ENCODE results near the gene ZFAND5.

ZFAND5 gene

DNA sequence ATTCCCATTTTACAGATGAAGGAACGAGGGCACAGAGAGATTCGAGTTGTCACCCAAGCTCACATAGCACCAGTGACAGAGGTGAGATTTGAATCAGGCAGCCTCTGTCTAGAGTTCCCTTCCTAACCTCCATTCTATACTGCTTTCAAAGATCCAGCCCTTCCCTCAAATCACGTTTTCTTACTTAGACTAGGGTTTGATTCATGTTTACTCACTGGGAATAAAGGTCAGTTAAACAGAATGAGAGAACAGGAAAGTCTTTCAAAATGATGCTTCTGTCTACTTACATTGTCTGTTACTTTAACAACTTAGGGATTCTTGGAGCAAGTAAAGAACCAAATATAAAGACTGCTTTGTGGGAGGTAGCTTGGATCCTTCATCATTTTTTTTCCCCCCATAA is 40.0 kb downstream of the ZFAND5 start:
- DNase-seq (ENCODE audit: low read depth in 2 of 2) = no peak

DNA sequence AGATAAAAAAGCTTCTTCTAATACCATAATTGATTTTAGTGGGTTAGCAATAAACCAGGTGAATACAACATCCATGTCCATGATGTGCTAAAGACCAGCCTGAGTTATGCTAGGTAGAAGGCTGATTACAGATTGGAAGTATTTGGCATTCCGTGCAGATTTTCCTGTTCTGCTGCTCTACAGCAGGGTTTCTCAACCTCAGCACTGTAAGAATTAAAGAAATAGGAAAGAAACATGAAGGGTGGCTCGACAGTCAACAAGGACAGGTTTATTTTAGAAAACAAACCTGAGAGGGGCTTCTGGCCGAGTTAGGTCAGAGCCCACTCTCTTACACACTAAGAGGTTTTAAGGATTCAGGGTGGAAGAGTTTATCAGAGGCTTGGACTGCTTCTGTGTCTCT is 42.3 kb downstream of the ZFAND5 start:
- no peak for DNase-seq (ENCODE audit: low read depth in 2 of 2)

- no peak for DNase-seq (ENCODE audit: low read depth in 2 of 2)
Observed at GRCh38 chr9:72322259-72322658, 42.7 kb downstream of the ZFAND5 start.

GRCh38 chr9:72315510-72316311 is 49.3 kb downstream of the ZFAND5 start:
- DNase-seq (ENCODE audit: low read depth in 2 of 2) = no peak

DNA sequence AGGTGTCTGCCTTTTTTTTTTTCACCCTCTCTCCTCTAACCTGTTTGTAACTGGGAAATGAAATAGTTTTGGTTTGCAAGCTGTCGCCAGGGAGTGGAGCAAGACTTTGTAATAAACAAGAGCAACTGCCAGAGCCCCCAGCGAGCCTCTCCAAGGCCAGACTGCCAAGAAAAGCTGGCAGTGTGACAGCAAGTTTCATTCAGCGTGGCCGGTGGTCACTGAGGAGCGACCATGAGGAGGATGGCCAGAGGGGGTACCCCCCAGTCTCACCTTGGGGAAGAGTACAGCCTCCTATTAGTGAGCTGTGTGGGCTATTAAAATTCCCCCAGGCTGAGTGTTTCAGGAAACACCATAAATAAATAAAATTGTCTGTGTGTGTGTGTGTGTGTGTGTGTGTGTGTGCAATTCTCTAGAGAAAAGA is 49.9 kb downstream of the ZFAND5 start:
- no peak for DNase-seq (ENCODE audit: low read depth in 2 of 2)

DNA sequence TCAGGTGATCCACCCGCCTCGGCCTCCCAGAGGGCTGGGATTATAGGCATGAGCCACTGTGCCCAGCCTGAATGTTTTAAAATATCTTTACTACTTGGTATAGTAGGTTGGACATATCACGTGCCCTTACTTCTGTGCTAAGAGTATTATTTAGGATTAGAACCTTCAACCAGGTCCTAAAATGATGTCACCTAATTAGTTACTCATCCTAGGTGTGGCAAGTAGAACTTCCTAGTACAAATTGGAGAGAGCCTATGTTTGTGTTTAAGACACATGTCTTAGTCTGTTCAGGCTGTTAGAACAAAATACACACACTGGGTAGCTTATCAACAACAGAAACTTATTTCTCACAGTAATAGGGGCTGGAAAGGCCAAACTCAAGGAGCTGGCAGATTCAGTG is 51.5 kb downstream of the ZFAND5 start:
- DNase-seq (ENCODE audit: low read depth in 2 of 2) = no peak

DNA sequence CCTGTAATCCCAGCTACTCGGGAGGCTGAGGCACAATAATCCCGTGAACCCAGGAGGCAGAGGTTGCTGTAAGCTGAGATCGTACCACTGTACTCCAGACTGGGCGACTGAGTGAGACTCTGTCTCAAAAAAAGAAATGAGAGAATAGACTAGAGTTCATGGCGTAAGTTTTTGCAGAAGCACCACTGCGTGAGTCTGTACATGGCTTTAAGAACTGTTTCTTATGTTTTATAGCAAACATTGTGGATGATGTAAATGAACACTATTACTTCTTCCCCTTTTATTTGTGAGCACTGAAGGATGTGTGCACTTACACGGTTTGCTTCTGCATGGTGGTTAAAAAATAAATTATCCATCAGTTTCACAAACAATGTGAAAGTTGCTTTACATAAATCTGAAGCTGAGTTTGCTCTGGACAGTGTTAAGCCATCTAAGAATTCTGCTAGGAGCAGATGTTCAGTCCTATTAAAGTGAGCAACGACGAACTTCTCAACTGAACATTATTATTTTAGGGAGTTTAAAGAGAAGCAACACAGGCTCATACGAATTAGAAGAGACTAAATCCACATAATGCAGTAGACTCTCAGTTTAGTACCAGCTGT is 52.5 kb downstream of the ZFAND5 start:
- no peak for DNase-seq (ENCODE audit: low read depth in 2 of 2)

DNA sequence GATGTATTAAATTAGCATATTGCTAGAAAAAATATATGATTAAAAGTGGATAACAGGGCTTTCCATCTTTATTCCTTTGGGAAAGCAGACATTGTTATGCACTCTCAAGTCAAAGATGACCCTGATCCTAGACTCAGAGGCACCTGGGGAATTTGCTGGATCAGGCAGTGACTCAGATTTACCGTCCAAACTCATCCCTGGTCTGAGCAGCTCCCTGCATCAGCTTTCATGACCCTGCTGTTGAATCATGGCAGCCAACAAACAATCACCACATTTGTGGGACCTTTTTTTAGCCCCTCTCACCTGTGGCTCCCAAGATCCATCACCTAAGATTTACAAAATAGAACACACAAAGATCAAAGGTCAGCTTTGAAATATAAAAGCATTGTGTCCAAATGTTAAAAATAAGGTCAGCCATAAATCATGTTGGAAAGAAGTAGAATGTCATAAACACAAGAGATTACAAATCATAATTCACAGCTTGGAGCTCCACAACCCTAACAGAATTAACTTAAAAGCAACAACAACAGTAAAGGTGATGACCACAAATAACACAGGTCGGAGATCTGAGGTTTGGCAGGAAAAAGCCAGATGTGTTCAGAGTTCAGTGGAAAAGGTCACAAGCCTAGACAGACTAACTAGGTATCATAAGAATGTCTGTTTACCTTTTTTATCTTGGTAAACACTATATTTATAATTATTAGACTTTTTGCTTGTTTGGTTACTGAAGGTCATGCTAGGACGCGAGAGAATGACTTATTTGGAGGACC is 55.5 kb downstream of the ZFAND5 start:
- DNase-seq (ENCODE audit: low read depth in 2 of 2) = no peak

GRCh38 chr9:72306761-72307160 is 58.2 kb downstream of the ZFAND5 start:
- no peak for DNase-seq (ENCODE audit: low read depth in 2 of 2)

- no peak for DNase-seq (ENCODE audit: low read depth in 2 of 2)
Observed at GRCh38 chr9:72305707-72306106, 59.3 kb downstream of the ZFAND5 start.

GRCh38 chr9:72305102-72305546 is 59.9 kb downstream of the ZFAND5 start:
- DNase-seq (ENCODE audit: low read depth in 2 of 2) = no peak

GRCh38 chr9:72304538-72304937 is 60.5 kb downstream of the ZFAND5 start:
- no peak for DNase-seq (ENCODE audit: low read depth in 2 of 2)
